Activated T-cell treated with anti-CD3 and anti-CD28 coated beads, Interleukin-2, amount 50 U/mL, for 72 hours (primary cell): Measurements from ENCODE around the gene NR3C1. TPM values are rescaled to one million over a fixed set of nuclear protein-coding genes. Genes with fewer than 3 reads are reported as not detected.
A peak's percentile ranks its signal among the peaks of the same experiment; 100 is the strongest.

Source experiments
- ATAC-seq, 2 donors: fragments of 150-1000 bp; cut with Tn5 transposase; replicated peaks in 1 of 2; 2 replicates each; pipeline ENCODE4 v1.10.0; 2021; ENCODE audit warnings: moderate library complexity in 2 of 2, mild to moderate bottlenecking in 1 of 2
- DNase-seq, 2 donors: peaks; one replicate each; pipeline ENCODE4 v3.0.0; 2021 to 2022; ENCODE audit warnings: mixed read lengths in 1 of 2
- H3K27ac Mint-ChIP-seq: one replicate; pipeline ENCODE4 v1.8.0; 2022; ENCODE audit warnings: mild to moderate bottlenecking, moderate library complexity, mixed read lengths
- H3K27me3 Mint-ChIP-seq: one replicate; pipeline ENCODE4 v1.8.0; 2022; ENCODE audit warnings: low read depth, mixed read lengths
- H3K36me3 Mint-ChIP-seq, 2 donors: one replicate each; pipeline ENCODE4 v1.8.0; 2022; ENCODE audit warnings: mixed read lengths in 2 of 2, mild to moderate bottlenecking in 1 of 2; ENCODE audit not compliant: insufficient read depth in 2 of 2
- H3K4me1 Mint-ChIP-seq: one replicate; pipeline ENCODE4 v1.8.0; 2022; ENCODE audit warnings: low read depth, mixed read lengths
- H3K4me3 Mint-ChIP-seq, 2 donors: one replicate each; pipeline ENCODE4 v1.8.0; 2022; ENCODE audit warnings: mild to moderate bottlenecking in 2 of 2, mixed read lengths in 2 of 2, moderate library complexity in 2 of 2
- H3K9me3 Mint-ChIP-seq, 2 donors: one replicate each; pipeline ENCODE4 v1.8.0; 2022; ENCODE audit warnings: mixed read lengths in 2 of 2
- total RNA-seq, 2 donors: library from RNA; stranded (reverse); gene quantifications; one replicate each; pipeline ENCODE4 v1.2.3, GENCODE V29; 2022

NR3C1 gene
- total RNA-seq, 2 donors from 2014 or later, result 93.5 to 104 TPM

GRCh38 chr5:143284002-143284401, 119.5 kb downstream of the NR3C1 start:
- H3K4me3 Mint-ChIP-seq, result no peak overlapping the region
- peaks cover 7 to 24% of the 10 kb centered on the region in 2 donors for H3K36me3 Mint-ChIP-seq
- DNase-seq (no peak), ATAC-seq (no peak)
- H3K4me1 Mint-ChIP-seq, result no peaks in the 10 kb centered on the region
- no peaks in the 10 kb centered on the region for H3K27me3 Mint-ChIP-seq
- no peak overlapping the region for H3K27ac Mint-ChIP-seq
- no peaks in the 10 kb centered on the region for H3K9me3 Mint-ChIP-seq

DNA sequence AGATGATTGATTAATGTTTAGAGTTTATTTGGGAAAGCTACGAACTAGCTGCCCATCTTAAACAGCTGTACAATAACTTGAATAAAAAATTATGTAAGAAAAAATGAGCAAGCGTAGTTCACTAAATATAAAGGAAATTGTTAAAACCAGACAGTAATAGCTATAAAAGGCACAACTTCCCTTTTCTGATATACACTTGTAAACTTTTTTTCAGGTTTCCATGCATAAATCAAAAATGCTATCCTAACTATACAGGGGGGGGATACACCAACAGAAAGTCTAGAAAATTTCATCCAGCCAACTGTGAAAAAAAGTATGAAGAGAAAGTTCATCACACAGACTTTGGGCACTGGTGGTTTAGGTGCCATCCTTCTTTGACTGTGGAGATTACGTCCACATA, 122.3 kb downstream of the NR3C1 start:
- H3K27ac Mint-ChIP-seq, result no peak overlapping the region
- H3K36me3 Mint-ChIP-seq, result peaks cover 5 to 19% of the 10 kb centered on the region in 2 donors
- no peak for ATAC-seq
- no peaks in the 10 kb centered on the region for H3K9me3 Mint-ChIP-seq
- no peaks in the 10 kb centered on the region for H3K4me1 Mint-ChIP-seq
- DNase-seq, result no peak
- H3K4me3 Mint-ChIP-seq, result no peak overlapping the region
- H3K27me3 Mint-ChIP-seq, result no peaks in the 10 kb centered on the region

DNA sequence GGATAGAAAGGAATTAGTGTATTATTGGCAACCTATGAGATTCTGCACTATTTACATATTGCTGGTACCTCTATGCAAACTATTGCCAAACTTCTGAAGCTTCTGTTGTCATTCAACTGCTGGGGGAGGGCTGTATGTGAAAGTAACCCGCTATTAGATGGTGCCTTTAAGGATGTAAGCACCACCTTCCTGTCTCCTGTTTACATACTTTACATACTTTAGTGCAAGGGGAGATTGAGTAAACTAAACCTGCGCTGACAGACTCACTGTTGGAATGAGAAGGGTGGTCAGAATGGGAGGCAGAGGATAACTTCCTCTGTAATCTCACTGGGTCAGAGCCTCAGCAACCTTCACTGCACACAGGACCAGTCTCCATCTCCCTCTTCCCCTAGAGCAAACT, 123.8 kb downstream of the NR3C1 start:
- DNase-seq (no peak), ATAC-seq (no peak)
- Mint-ChIP-seq H3K4me3 (no peak overlapping the region), H3K4me1 (no peaks in the 10 kb centered on the region), H3K36me3 (peaks cover 5 to 15% of the 10 kb centered on the region in 2 donors), H3K27ac (peak overlapping the region; percentile 14), H3K27me3 (no peaks in the 10 kb centered on the region), H3K9me3 (peaks cover 0 to 2% of the 10 kb centered on the region in 2 donors)

DNA sequence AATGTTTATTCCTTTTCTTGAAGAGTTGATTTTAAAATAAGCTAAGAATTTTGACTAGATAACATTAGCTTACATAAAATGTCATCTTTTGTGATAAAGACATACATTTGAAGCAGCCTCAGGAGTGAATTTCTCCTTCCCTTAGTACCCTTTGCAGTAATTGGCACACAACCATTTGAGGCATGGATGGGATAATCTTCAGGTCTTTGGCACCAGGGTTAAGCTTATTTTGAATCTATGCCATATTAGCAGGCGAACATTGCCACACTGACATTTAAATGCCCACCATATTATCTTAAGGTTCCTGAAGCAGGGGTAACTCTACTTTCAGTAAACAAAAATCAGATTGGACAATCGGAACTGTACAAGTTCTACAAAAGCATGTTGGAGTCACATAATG, 126.0 kb downstream of the NR3C1 start:
- Mint-ChIP-seq H3K4me3 (no peak overlapping the region), H3K36me3 (peaks cover 0 to 2% of the 10 kb centered on the region in 2 donors), H3K4me1 (no peaks in the 10 kb centered on the region), H3K9me3 (peaks cover 0 to 2% of the 10 kb centered on the region in 2 donors), H3K27ac (no peak overlapping the region), H3K27me3 (no peaks in the 10 kb centered on the region)
- no peak for DNase-seq
- ATAC-seq, result no peak

DNA sequence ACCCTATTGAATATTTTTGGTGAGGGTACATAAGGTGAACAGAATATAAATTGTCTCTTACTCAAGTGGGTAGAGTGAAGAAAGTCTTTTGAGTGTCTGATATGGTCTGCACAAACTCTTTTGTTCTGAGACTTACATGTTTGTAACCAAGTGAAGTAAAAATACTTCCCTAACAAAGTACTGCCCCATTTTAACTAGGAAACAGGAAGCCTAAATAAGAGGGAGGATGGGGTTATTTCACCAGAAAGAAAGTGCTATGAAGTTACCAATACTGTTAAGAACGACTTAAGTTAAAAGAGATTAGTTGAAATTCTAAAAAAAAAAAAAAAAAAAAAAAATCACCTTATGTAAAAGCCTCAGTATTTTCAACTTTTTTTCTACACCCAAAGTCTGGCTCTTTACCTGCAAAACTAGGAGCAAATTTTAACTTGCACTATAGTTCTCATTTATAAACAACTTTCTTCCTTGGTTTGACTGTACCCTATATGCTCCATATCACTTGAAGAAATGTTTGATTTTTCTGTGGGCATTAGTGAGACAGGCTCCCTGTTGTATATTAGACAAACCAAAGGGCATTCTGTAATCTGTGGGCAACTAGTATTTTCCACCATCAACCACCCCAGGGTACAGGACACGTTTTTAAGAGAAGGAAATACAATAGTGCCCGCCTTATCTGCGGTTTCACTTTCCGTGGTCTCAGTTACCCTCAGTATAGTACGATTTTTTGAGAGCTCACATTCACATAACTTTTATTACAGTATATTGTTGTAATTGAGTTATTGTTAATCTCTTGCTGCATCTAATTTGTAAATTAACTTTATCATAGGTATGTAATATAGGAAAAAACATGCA, 127.7 kb downstream of the NR3C1 start:
- DNase-seq (no peak), ATAC-seq (no peak)
- H3K27me3 Mint-ChIP-seq, result no peaks in the 10 kb centered on the region
- peaks cover 0 to 2% of the 10 kb centered on the region in 2 donors for H3K9me3 Mint-ChIP-seq
- H3K4me3 Mint-ChIP-seq, result no peak overlapping the region
- no peaks in the 10 kb centered on the region for H3K4me1 Mint-ChIP-seq
- peaks cover 0 to 1% of the 10 kb centered on the region in 2 donors for H3K36me3 Mint-ChIP-seq
- H3K27ac Mint-ChIP-seq, result no peak overlapping the region

GRCh38 chr5:143274952-143275351, 128.5 kb downstream of the NR3C1 start:
- ATAC-seq (no peak), DNase-seq (no peak)

GRCh38 chr5:143271431-143271830, 132.1 kb downstream of the NR3C1 start:
- H3K4me1 Mint-ChIP-seq, result no peaks in the 10 kb centered on the region
- peaks cover 7 to 10% of the 10 kb centered on the region in 2 donors for H3K9me3 Mint-ChIP-seq
- no peak overlapping the region for H3K27ac Mint-ChIP-seq
- H3K36me3 Mint-ChIP-seq, result peaks cover 7 to 16% of the 10 kb centered on the region in 2 donors
- DNase-seq (no peak), ATAC-seq (no peak)
- no peaks in the 10 kb centered on the region for H3K27me3 Mint-ChIP-seq
- no peak overlapping the region for H3K4me3 Mint-ChIP-seq

More at GRCh38 chr5:143274952-143275351, 128.5 kb downstream of the NR3C1 start:
- Mint-ChIP-seq H3K4me3 (no peak overlapping the region), H3K27me3 (no peaks in the 10 kb centered on the region), H3K27ac (no peak overlapping the region), H3K4me1 (no peaks in the 10 kb centered on the region), H3K9me3 (peaks cover under 1 to 2% of the 10 kb centered on the region in 2 donors), H3K36me3 (peaks cover 1 to 2% of the 10 kb centered on the region in 2 donors)

DNA sequence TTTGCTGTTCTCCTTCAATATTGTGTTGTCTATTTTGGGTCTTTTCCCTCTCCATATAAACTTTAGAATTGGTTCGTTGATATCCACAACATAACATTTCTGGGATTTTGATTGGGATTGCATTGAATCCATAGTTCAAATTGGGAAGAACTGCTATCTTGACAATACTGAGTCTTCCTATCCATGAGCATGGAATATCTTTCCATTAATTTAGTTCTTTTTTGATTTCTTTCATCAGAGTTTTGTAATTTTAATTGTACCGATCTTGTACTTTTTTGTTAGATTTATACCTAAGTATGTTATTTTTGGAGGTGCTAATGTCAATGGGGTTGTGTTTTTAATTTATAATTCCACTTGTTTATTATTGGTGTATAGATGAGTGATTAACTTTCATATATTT, 135.1 kb downstream of the NR3C1 start:
- ATAC-seq (no peak), DNase-seq (no peak)
- H3K9me3 Mint-ChIP-seq, result peaks cover 9 to 18% of the 10 kb centered on the region in 2 donors
- peaks cover 9 to 16% of the 10 kb centered on the region in 2 donors for H3K36me3 Mint-ChIP-seq
- no peaks in the 10 kb centered on the region for H3K4me1 Mint-ChIP-seq
- no peak overlapping the region for H3K4me3 Mint-ChIP-seq
- no peak overlapping the region for H3K27ac Mint-ChIP-seq
- H3K27me3 Mint-ChIP-seq, result no peaks in the 10 kb centered on the region

GRCh38 chr5:143267186-143267585, 136.3 kb downstream of the NR3C1 start:
- H3K9me3 Mint-ChIP-seq, result peaks cover 9 to 18% of the 10 kb centered on the region in 2 donors
- H3K27me3 Mint-ChIP-seq, result no peaks in the 10 kb centered on the region
- H3K27ac Mint-ChIP-seq, result no peak overlapping the region
- H3K4me1 Mint-ChIP-seq, result peaks cover 7% of the 10 kb centered on the region
- H3K36me3 Mint-ChIP-seq, result peaks cover 9 to 16% of the 10 kb centered on the region in 2 donors
- DNase-seq, result no peak
- ATAC-seq, result no peak
- no peak overlapping the region for H3K4me3 Mint-ChIP-seq

- no peak overlapping the region for H3K4me3 Mint-ChIP-seq
- ATAC-seq (no peak), DNase-seq (no peak)
- no peaks in the 10 kb centered on the region for H3K27me3 Mint-ChIP-seq
- peaks cover 7 to 16% of the 10 kb centered on the region in 2 donors for H3K36me3 Mint-ChIP-seq
- peaks cover 10 to 18% of the 10 kb centered on the region in 2 donors for H3K9me3 Mint-ChIP-seq
- peaks cover 13% of the 10 kb centered on the region for H3K4me1 Mint-ChIP-seq
- H3K27ac Mint-ChIP-seq, result peak overlapping the region; percentile 16
These were observed 137.5 kb downstream of the NR3C1 start for GRCh38 chr5:143265995-143266394.

- no peak for DNase-seq
- H3K27ac Mint-ChIP-seq, result no peak overlapping the region
- peaks cover 5 to 16% of the 10 kb centered on the region in 2 donors for H3K9me3 Mint-ChIP-seq
- peaks cover 3 to 4% of the 10 kb centered on the region in 2 donors for H3K36me3 Mint-ChIP-seq
- H3K4me1 Mint-ChIP-seq, result peaks cover 13% of the 10 kb centered on the region
- H3K27me3 Mint-ChIP-seq, result no peaks in the 10 kb centered on the region
- H3K4me3 Mint-ChIP-seq, result no peak overlapping the region
- no peak for ATAC-seq
These were observed 140.1 kb downstream of the NR3C1 start for GRCh38 chr5:143263272-143263810.

DNA sequence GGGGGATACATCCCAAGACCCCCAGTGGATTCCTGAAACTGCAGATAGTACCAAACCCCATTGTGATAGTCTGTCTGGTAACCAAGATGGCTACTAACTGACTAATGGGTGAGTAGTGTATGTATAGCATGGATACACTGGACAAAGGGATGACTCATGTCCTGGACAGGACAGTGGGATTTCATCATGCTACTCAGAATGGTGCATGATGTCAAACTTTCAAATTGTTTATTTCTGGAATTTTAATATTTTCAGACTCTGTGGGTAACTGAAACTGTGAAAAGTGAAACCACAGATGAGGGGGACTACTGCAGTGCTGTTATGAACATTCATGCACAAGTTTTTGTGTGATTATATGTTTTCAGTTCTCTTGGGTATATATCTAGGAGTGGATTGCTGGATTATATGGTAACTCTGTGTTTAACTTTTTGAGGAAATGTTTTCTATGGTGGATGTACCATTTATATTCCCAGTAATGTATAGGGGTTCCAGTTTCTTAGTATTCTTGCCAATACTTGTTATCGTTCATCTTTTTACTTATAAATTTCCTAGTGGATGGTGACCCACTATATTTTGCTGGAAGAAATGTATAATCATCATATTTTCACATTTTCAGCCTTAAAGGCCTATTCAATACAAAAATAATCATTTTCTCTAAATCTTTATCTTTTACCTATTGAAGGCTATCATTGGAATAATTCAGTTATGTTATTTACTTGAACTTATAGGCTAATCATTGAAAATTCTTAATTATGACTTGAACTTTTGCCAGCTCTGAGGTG, 140.9 kb downstream of the NR3C1 start:
- Mint-ChIP-seq H3K27me3 (no peaks in the 10 kb centered on the region), H3K9me3 (peaks cover 3 to 12% of the 10 kb centered on the region in 2 donors), H3K27ac (no peak overlapping the region), H3K36me3 (peaks cover 3 to 4% of the 10 kb centered on the region in 2 donors), H3K4me3 (no peak overlapping the region), H3K4me1 (peaks cover 13% of the 10 kb centered on the region)
- DNase-seq (no peak), ATAC-seq (peak; percentile 34 to 64)
